Body of pancreas (tissue), 4 donors: ENCODE data around the gene VPS26A.

Experiments used
- CTCF ChIP-seq, 7 experiments: fragments of 450-650 bp in 4 of 7; fragments of 200-600 bp in 3 of 7; sonication (generic) in 3 of 7; IDR thresholded peaks; one replicate each; pipeline ENCODE4 v1.5.1; 2016 to 2019; ENCODE audit warnings: antibody characterized with exemption in 7 of 7
- POLR2A ChIP-seq, 3 donors: fragments of 450-650 bp; IDR thresholded peaks; one replicate each; pipeline ENCODE4 v1.6.1; 2016; ENCODE audit warnings: antibody characterized with exemption in 3 of 3, mild to moderate bottlenecking in 2 of 3

GRCh38 chr10:69151984-69152383, 28.0 kb downstream of the VPS26A start:
- TF ChIP-seq POLR2A (IDR thresholded peaks at IDR 0.05) (no peak), CTCF (IDR thresholded peaks at IDR 0.05) (no peak)
